HEK293 (cell line): ENCODE measurements around the gene TMEM218.

ENCODE experiments used
- CTCF ChIA-PET: fragments of 350-600 bp; formaldehyde crosslinking; extraction: SDS; loops from one replicate; lab custom pipeline; 2021; ENCODE audit warnings: antibody characterized with exemption; lab: Yijun Ruan, JAX
- POLR2A ChIA-PET: fragments of 300-600 bp; formaldehyde crosslinking; extraction: SDS; loops from one replicate; lab custom pipeline; 2020; ENCODE audit warnings: antibody characterized with exemption, inconsistent platforms; lab: Yijun Ruan, JAX
- H3K27ac ChIP-seq: fragments of 200-500 bp; sonication (Bioruptor generic); 2 replicates; pipeline ENCODE4 v1.5.1; 2014; ENCODE audit warnings: low read depth, low read length, control low read depth, inconsistent platforms; ENCODE audit errors: extremely low read depth
- H3K36me3 ChIP-seq, 2 experiments: fragments of 200-500 bp in 1 of 2; sonication (Bioruptor generic) in 1 of 2; 1 replicate in 1 of 2; 2 replicates in 1 of 2; pipeline ENCODE4 v1.5.1; 2014 to 2017; ENCODE audit warnings: inconsistent platforms in 2 of 2, low read length in 2 of 2; ENCODE audit not compliant: control insufficient read depth in 2 of 2, insufficient read depth in 1 of 2
- H3K4me1 ChIP-seq: fragments of 200-500 bp; sonication (Bioruptor generic); 2 replicates; pipeline ENCODE4 v1.5.1; 2014; ENCODE audit warnings: mild to moderate bottlenecking, low read length, inconsistent platforms; ENCODE audit not compliant: control insufficient read depth, insufficient read depth
- H3K4me3 ChIP-seq: 2 replicates; pipeline ENCODE4 v1.5.1; 2011; ENCODE audit warnings: low read depth, mild to moderate bottlenecking, control low read depth, low read length, moderate library complexity
- H3K9me3 ChIP-seq: fragments of 200-500 bp; sonication (Bioruptor generic); 2 replicates; pipeline ENCODE4 v1.5.1; 2014; ENCODE audit warnings: low read depth, low read length, inconsistent platforms; ENCODE audit not compliant: control insufficient read depth, insufficient read depth
- HOXA7 ChIP-seq: sonication (generic); formaldehyde crosslinking; IDR thresholded peaks from 2 replicates; pipeline ENCODE4 v1.8.1; 2022; ENCODE audit warnings: missing genetic modification reagents, borderline replicate concordance
- MZF1 ChIP-seq: fragments of 450-650 bp; formaldehyde crosslinking; IDR thresholded peaks from 2 replicates; pipeline ENCODE4 v1.5.1; 2017; ENCODE audit warnings: missing biosample characterization, missing genetic modification characterization, borderline replicate concordance
- PRDM2 ChIP-seq: fragments of 450-650 bp; formaldehyde crosslinking; IDR thresholded peaks from 2 replicates; pipeline ENCODE4 v1.5.1; 2016; ENCODE audit warnings: missing biosample characterization, missing genetic modification characterization, borderline replicate concordance
- PRDM4 ChIP-seq: fragments of 450-650 bp; formaldehyde crosslinking; IDR thresholded peaks from 2 replicates; pipeline ENCODE4 v1.5.1; 2017; ENCODE audit warnings: missing biosample characterization, missing genetic modification characterization
- REPIN1 ChIP-seq: fragments of 450-650 bp; formaldehyde crosslinking; IDR thresholded peaks from 2 replicates; pipeline ENCODE4 v1.5.1; 2017; ENCODE audit warnings: missing biosample characterization, missing genetic modification characterization, low read depth
- ZFP3 ChIP-seq: fragments of 450-650 bp; formaldehyde crosslinking; IDR thresholded peaks from 2 replicates; pipeline ENCODE4 v1.5.1; 2016; ENCODE audit warnings: low read depth, missing biosample characterization, missing genetic modification characterization
- ZNF114 ChIP-seq: fragments of 450-650 bp; formaldehyde crosslinking; IDR thresholded peaks from 2 replicates; pipeline ENCODE4 v1.5.0; 2017; ENCODE audit warnings: missing biosample characterization, missing genetic modification characterization
- ZNF19 ChIP-seq: fragments of 450-650 bp; formaldehyde crosslinking; IDR thresholded peaks from 2 replicates; pipeline ENCODE4; 2016; ENCODE audit warnings: missing biosample characterization, missing genetic modification characterization, low read depth
- ZNF248 ChIP-seq: fragments of 450-650 bp; formaldehyde crosslinking; IDR thresholded peaks from 2 replicates; pipeline ENCODE4 v1.5.1; 2017; ENCODE audit warnings: missing biosample characterization, missing genetic modification characterization
- ZNF391 ChIP-seq: fragments of 450-650 bp; formaldehyde crosslinking; IDR thresholded peaks from 2 replicates; pipeline ENCODE4 v1.5.1; 2016; ENCODE audit warnings: low read depth, missing biosample characterization, missing genetic modification characterization, borderline replicate concordance
- ZNF404 ChIP-seq: fragments of 450-650 bp; formaldehyde crosslinking; IDR thresholded peaks from 2 replicates; pipeline ENCODE4 v1.5.1; 2017; ENCODE audit warnings: missing biosample characterization, missing genetic modification characterization
- ZNF544 ChIP-seq: fragments of 450-650 bp; formaldehyde crosslinking; IDR thresholded peaks from 2 replicates; pipeline ENCODE4 v1.5.0; 2017; ENCODE audit warnings: missing biosample characterization, missing genetic modification characterization
- ZNF558 ChIP-seq: fragments of 450-650 bp; formaldehyde crosslinking; IDR thresholded peaks from 2 replicates; pipeline ENCODE4 v1.5.1; 2016; ENCODE audit warnings: missing biosample characterization, missing genetic modification characterization
- ZNF571 ChIP-seq: fragments of 450-650 bp; formaldehyde crosslinking; IDR thresholded peaks from 2 replicates; pipeline ENCODE4 v1.5.0; 2017; ENCODE audit warnings: missing biosample characterization, missing genetic modification characterization
- ZNF639 ChIP-seq: fragments of 450-650 bp; formaldehyde crosslinking; IDR thresholded peaks from 2 replicates; pipeline ENCODE4 v1.5.1; 2016; ENCODE audit warnings: missing biosample characterization, missing genetic modification characterization
- ZNF645 ChIP-seq: fragments of 450-650 bp; formaldehyde crosslinking; IDR thresholded peaks from 2 replicates; pipeline ENCODE4; 2016; ENCODE audit warnings: missing biosample characterization, missing genetic modification characterization
- ZNF692 ChIP-seq: fragments of 450-650 bp; formaldehyde crosslinking; IDR thresholded peaks from 2 replicates; pipeline ENCODE4 v1.5.1; 2016; ENCODE audit warnings: missing biosample characterization, missing genetic modification characterization
- ZNF707 ChIP-seq: fragments of 450-650 bp; formaldehyde crosslinking; IDR thresholded peaks from 2 replicates; pipeline ENCODE4 v1.5.1; 2016; ENCODE audit warnings: missing biosample characterization, missing genetic modification characterization
- ZNF776 ChIP-seq: fragments of 450-650 bp; formaldehyde crosslinking; IDR thresholded peaks from 2 replicates; pipeline ENCODE4 v1.5.0; 2017; ENCODE audit warnings: missing biosample characterization, missing genetic modification characterization, borderline replicate concordance
- ZSCAN4 ChIP-seq: fragments of 450-650 bp; formaldehyde crosslinking; IDR thresholded peaks from 2 replicates; pipeline ENCODE4 v1.5.1; 2017; ENCODE audit warnings: missing biosample characterization, missing genetic modification characterization

TMEM218 gene

GRCh38 chr11:125100136-125100535 is 11.3 kb downstream of the TMEM218 start:
- peaks cover 0 to 46% of the 10 kb centered on the region in 2 experiments; a peak in 2 of 3 replicates for H3K36me3 ChIP-seq
- H3K4me3 ChIP-seq, result no peak overlapping the region
- H3K9me3 ChIP-seq, result no peaks in the 10 kb centered on the region
- CTCF ChIA-PET, result interaction anchor here (0.9 to 1.8 kb wide), 3 partner anchors 9 to 323 kb away, joined by 3 to 11 read pairs (median 3); no protein-coding TSS in a partner anchor
- no peak for TF ChIP-seq ZNF645
- no peak for TF ChIP-seq HOXA7 (CRISPR knock-in tag)
- TF ChIP-seq PRDM2 (tag by site-specific recombination), result no peak
- TF ChIP-seq ZNF404 (tag by site-specific recombination), result no peak
- no peak for TF ChIP-seq ZNF558
- no peak for TF ChIP-seq MZF1 (tag by site-specific recombination)
- TF ChIP-seq ZNF639 (tag by site-specific recombination), result no peak
- no peak for TF ChIP-seq ZNF19 (tag by site-specific recombination)
- TF ChIP-seq ZFP3 (tag by site-specific recombination), result no peak
- TF ChIP-seq ZNF544 (tag by site-specific recombination), result no peak
- TF ChIP-seq ZNF114 (tag by site-specific recombination), result no peak
- no peak for TF ChIP-seq ZNF391
- no peak for TF ChIP-seq ZNF692 (tag by site-specific recombination)
- TF ChIP-seq, all 188 proteins: peak for 0
- H3K4me1 ChIP-seq, result no peaks in the 10 kb centered on the region
- POLR2A ChIA-PET, result interaction anchor here (0.6 kb wide), 1 partner anchor 349 kb away, joined by 3 read pairs; no protein-coding TSS in a partner anchor
- no peak overlapping the region for H3K27ac ChIP-seq

- ChIA-PET CTCF (interaction anchor here (0.7 to 2.9 kb wide), 3 partner anchors 251 to 334 kb away, joined by 4 to 6 read pairs (median 5); no protein-coding TSS in a partner anchor), POLR2A (interaction anchor here (1.7 kb wide), 1 partner anchor 16 kb away, joined by 5 read pairs; the partner anchor contains the start of gene TMEM218)
- no peaks in the 10 kb centered on the region for H3K9me3 ChIP-seq
- no peaks in the 10 kb centered on the region for H3K4me1 ChIP-seq
- no peak overlapping the region for H3K27ac ChIP-seq
- no peak overlapping the region for H3K4me3 ChIP-seq
- peaks cover 0 to 32% of the 10 kb centered on the region in 2 experiments; a peak in 2 of 3 replicates for H3K36me3 ChIP-seq
- TF ChIP-seq PRDM4 (tag by site-specific recombination), result no peak
- no peak for TF ChIP-seq REPIN1 (tag by site-specific recombination)
- no peak for TF ChIP-seq ZNF645
- no peak for TF ChIP-seq ZSCAN4 (tag by site-specific recombination)
- TF ChIP-seq ZNF707, result no peak
- no peak for TF ChIP-seq ZNF776
- TF ChIP-seq ZNF571 (tag by site-specific recombination), result no peak
- no peak for TF ChIP-seq ZNF248 (tag by site-specific recombination)
Measured at GRCh38 chr11:125094731-125095130, 16.7 kb downstream of the TMEM218 start.
